ENCODE measurements around the gene MSI2. TPM values are rescaled to one million over a fixed set of nuclear protein-coding genes. Genes with fewer than 3 reads are reported as not detected.
A peak's percentile ranks its signal among the peaks of the same experiment; 100 is the strongest.

The MSI2 gene
- total RNA-seq, 2 experiments from 2014 or later: 131 to 164 TPM

DNA sequence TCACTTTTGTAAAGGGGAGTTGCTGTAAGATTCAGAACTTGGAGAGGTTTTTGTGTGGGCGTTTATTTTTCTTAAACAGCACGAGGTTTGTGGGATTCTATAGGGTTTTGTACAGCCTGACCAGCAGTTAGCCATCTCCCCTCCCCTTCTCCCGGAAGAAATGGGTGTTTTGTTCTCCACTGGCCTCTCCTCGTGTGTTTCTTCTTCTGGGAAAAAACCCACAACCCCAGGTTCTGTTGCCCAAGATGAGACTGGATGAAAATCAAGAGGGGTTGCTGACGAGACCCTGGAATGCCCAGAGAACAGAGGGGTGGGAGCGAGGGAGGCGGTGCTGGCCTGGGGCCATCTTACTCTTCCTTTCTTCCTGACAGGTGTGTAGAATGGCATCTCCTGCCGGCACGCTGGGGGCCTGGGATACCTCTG is 186.1 kb downstream of the MSI2 start:
- no peak for TF ChIP-seq EZH2phosphoT487 (IDR thresholded peaks at IDR 0.05; ENCODE audit: borderline replicate concordance, low read depth, low read length)
- TF ChIP-seq, protein P1, sequence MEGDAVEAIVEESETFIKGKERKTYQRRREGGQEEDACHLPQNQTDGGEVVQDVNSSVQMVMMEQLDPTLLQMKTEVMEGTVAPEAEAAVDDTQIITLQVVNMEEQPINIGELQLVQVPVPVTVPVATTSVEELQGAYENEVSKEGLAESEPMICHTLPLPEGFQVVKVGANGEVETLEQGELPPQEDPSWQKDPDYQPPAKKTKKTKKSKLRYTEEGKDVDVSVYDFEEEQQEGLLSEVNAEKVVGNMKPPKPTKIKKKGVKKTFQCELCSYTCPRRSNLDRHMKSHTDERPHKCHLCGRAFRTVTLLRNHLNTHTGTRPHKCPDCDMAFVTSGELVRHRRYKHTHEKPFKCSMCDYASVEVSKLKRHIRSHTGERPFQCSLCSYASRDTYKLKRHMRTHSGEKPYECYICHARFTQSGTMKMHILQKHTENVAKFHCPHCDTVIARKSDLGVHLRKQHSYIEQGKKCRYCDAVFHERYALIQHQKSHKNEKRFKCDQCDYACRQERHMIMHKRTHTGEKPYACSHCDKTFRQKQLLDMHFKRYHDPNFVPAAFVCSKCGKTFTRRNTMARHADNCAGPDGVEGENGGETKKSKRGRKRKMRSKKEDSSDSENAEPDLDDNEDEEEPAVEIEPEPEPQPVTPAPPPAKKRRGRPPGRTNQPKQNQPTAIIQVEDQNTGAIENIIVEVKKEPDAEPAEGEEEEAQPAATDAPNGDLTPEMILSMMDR (conservative IDR thresholded peaks at IDR 0.05; ENCODE audit: low read length): no peak
- DNase-seq (ENCODE audit: low spot score): no peak
- Histone ChIP-seq H3K36me3 (ENCODE audit: insufficient read depth, low read length) (no peaks in the 10 kb centered on the region), H3K4me1 (ENCODE audit: insufficient read depth, low read length, poor library complexity, severe bottlenecking) (peaks cover 78% of the 10 kb centered on the region), H3K9me2 (ENCODE audit: insufficient read depth, low read length) (no peaks in the 10 kb centered on the region), H3K4me3 (ENCODE audit: low read depth, low read length, poor library complexity, severe bottlenecking) (peak overlapping the region; percentile 1), H3K79me2 (ENCODE audit: insufficient read depth, low read depth, low read length) (peaks cover 4% of the 10 kb centered on the region; the same call in 1 of the 2 replicates), H3K9me3 (ENCODE audit: low read length) (no peaks in the 10 kb centered on the region), H3K27ac (ENCODE audit: low read depth, low read length, poor library complexity, severe bottlenecking) (peak overlapping the region; percentile 82), H4K20me1 (ENCODE audit: insufficient read depth, low read length) (no peaks in the 10 kb centered on the region), H2AFZ (ENCODE audit: low read length) (peak overlapping the region; percentile 5; the same call in 1 of the 2 replicates), H3K4me2 (ENCODE audit: low read length) (peak overlapping the region; percentile 59)
- ChIA-PET POLR2A (interaction anchor here (1.7 kb wide), 1 partner anchor 110 kb away, joined by 5 read pairs; no protein-coding TSS in a partner anchor), CTCF (ENCODE audit: unreplicated experiment) (interaction anchor here (2.9 kb wide), 1 partner anchor 199 kb away, joined by 15 read pairs; no protein-coding TSS in a partner anchor)
- intact Hi-C loops (cut with micrococcal nuclease; ENCODE audit: unreplicated experiment): loop anchor here (2.0 to 5.0 kb wide), 2 partner anchors 86 to 230 kb away; no protein-coding TSS in a partner anchor
- no TSS peak for BruUV-seq (replicated peaks)

DNA sequence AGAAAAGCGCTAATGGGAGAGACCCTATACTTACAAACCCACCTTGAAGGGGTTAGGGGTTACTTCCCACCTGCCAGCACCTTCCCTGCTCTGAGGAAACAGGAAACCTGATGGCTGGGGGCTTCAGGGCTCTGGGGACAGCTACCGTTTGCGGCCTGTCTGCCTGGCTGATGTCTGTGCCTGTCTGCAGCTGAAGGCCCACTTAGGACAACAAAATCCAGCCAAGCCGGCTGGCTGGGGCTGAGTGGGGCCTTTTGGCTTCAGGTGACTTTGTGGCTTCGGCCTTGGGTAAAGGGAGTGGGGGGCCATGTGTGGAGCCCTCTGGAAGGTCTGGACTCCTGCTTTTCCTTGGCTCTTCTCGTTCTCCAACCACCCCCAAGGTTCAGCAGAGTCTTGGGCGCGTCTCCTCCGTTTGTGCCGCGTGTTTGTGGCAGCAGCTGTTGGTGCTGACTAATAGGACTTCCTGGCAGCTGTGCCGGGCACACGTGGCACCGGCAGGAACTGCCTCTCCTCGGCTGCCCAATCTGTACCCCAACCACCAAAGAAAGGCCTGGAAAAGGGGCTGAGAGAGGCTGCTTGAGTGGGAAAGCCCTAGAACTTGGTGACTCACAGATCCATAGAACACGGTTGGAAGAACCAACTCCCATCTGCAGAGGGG is 186.7 kb downstream of the MSI2 start:
- intact Hi-C loops (cut with micrococcal nuclease; ENCODE audit: unreplicated experiment): loop anchor here (1.0 to 5.0 kb wide), 3 partner anchors 86 to 229 kb away; no protein-coding TSS in a partner anchor
- peak; percentile 88 for DNase-seq (ENCODE audit: low spot score)
- Histone ChIP-seq H3K4me3 (ENCODE audit: low read depth, low read length, poor library complexity, severe bottlenecking) (peak overlapping the region; percentile 1), H3K36me3 (ENCODE audit: insufficient read depth, low read length) (no peaks in the 10 kb centered on the region), H3K79me2 (ENCODE audit: insufficient read depth, low read depth, low read length) (peaks cover 4% of the 10 kb centered on the region; the same call in 1 of the 2 replicates), H3K9me2 (ENCODE audit: insufficient read depth, low read length) (no peaks in the 10 kb centered on the region), H3K9me3 (ENCODE audit: low read length) (no peaks in the 10 kb centered on the region), H4K20me1 (ENCODE audit: insufficient read depth, low read length) (no peaks in the 10 kb centered on the region), H3K27ac (ENCODE audit: low read depth, low read length, poor library complexity, severe bottlenecking) (peak overlapping the region; percentile 82), H2AFZ (ENCODE audit: low read length) (peak overlapping the region; percentile 5; the same call in 1 of the 2 replicates), H3K4me1 (ENCODE audit: insufficient read depth, low read length, poor library complexity, severe bottlenecking) (peaks cover 84% of the 10 kb centered on the region), H3K4me2 (ENCODE audit: low read length) (peak overlapping the region; percentile 59)
- TF ChIP-seq, protein P1 (conservative IDR thresholded peaks at IDR 0.05; ENCODE audit: low read length): no peak
- TF ChIP-seq EZH2phosphoT487 (IDR thresholded peaks at IDR 0.05; ENCODE audit: borderline replicate concordance, low read depth, low read length): no peak
- POLR2A ChIA-PET: interaction anchor here (0.6 kb wide), 1 partner anchor 237 kb away, joined by 3 read pairs; no protein-coding TSS in a partner anchor
- CTCF ChIA-PET (ENCODE audit: unreplicated experiment): no interaction called here
- BruUV-seq (replicated peaks): TSS peak; percentile 95
